Measurements from ENCODE around the gene SAFB. TPM values are rescaled to one million over a fixed set of nuclear protein-coding genes. Genes with fewer than 3 reads are reported as not detected.

SAFB gene
- total RNA-seq, 1 experiment from 2014 or later = 53.0 TPM

DNA sequence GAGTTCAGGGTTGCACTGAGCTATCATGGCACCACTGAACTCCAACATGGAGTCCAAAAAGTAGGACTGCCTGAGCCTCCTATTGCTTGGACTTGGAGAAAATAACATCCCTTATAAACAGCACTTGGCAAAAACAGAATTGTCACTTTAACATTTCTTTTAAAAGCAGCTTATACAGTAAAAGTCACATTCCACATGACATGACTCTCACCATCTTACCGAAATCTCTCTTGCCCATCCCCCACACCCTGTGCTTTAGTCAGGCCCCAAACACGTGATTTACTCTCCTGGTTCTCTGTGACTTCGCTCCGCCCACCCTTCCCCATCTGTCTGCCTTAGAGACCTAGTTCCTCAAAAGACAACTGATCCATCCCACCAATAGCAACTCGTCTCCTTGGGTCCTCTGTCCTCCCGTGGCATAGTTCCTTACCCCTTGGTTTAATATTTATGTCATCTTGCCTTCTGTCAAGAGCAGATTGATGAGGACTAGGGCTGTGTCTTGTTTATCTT is 4.6 kb downstream of the SAFB start:
- H3K79me2 ChIP-seq (ENCODE audit: low read length) = peaks cover 96% of the 10 kb centered on the region
- H3K27me3 ChIP-seq (ENCODE audit: low read length) = no peaks in the 10 kb centered on the region
- no peak overlapping the region for H3K9ac ChIP-seq (ENCODE audit: low read length)
- no peak overlapping the region for H3K27ac ChIP-seq (ENCODE audit: low read length)
- H3K4me2 ChIP-seq (ENCODE audit: low read depth, low read length, poor library complexity, severe bottlenecking) = peak overlapping the region; percentile 6
- H3K9me3 ChIP-seq (ENCODE audit: low read length) = no peaks in the 10 kb centered on the region
- H3K36me3 ChIP-seq (ENCODE audit: insufficient read depth, low read length) = peaks cover 59% of the 10 kb centered on the region
- no peak overlapping the region for H2AFZ ChIP-seq (ENCODE audit: low read length)
- no peak overlapping the region for H3K4me3 ChIP-seq (ENCODE audit: low read length)
- peaks cover 82% of the 10 kb centered on the region for H4K20me1 ChIP-seq (ENCODE audit: insufficient read depth, low read depth, low read length)
- no peaks in the 10 kb centered on the region for H3K9me2 ChIP-seq (replicated peaks; ENCODE audit: insufficient read depth, low read length)
- H3K4me1 ChIP-seq (ENCODE audit: low read length) = peaks cover 44% of the 10 kb centered on the region
- DNase-seq = peak; percentile 88

- no peak overlapping the region for H2AFZ ChIP-seq (ENCODE audit: low read length)
- H3K4me3 ChIP-seq (ENCODE audit: low read length) = no peak overlapping the region
- H3K4me2 ChIP-seq (ENCODE audit: low read depth, low read length, poor library complexity, severe bottlenecking) = no peak overlapping the region
- H3K9me3 ChIP-seq (ENCODE audit: low read length) = no peaks in the 10 kb centered on the region
- no peak overlapping the region for H3K27ac ChIP-seq (ENCODE audit: low read length)
- peaks cover 98% of the 10 kb centered on the region for H3K79me2 ChIP-seq (ENCODE audit: low read length)
- H4K20me1 ChIP-seq (ENCODE audit: insufficient read depth, low read depth, low read length) = peaks cover 92% of the 10 kb centered on the region
- peaks cover 67% of the 10 kb centered on the region for H3K36me3 ChIP-seq (ENCODE audit: insufficient read depth, low read length)
- H3K9ac ChIP-seq (ENCODE audit: low read length) = no peak overlapping the region
- H3K27me3 ChIP-seq (ENCODE audit: low read length) = no peaks in the 10 kb centered on the region
- no peaks in the 10 kb centered on the region for H3K9me2 ChIP-seq (replicated peaks; ENCODE audit: insufficient read depth, low read length)
- peaks cover 44% of the 10 kb centered on the region for H3K4me1 ChIP-seq (ENCODE audit: low read length)
- DNase-seq = no peak
Measured at GRCh38 chr19:5628461-5628860, 5.6 kb downstream of the SAFB start.

DNA sequence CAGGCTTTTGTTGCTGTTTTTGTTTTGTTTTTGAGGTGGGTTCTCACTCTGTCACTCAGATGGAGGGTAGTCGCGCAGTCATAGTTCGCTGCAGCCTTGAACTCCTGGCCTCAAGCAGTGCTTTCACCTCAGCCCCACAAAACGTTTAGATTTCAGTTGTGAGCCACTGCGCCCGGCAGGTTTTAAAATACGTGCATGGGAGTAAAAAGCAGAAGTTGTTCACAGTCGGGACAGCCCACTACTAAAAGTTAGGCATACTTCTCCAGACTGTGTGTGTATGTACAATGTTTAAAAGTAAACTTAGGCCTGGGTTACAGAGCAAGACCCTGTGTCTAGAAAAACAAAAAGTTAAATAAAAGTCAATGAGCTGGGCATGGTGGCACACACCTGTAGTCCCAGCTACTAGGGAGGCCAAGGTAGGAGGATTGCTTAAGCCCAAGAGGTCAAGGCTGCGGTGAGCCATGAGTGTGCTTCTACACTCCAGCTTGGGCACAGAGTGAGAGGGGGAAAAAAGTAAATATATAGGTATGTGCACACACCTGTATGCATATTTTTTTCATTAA is 6.1 kb downstream of the SAFB start:
- Histone ChIP-seq H3K4me2 (ENCODE audit: low read depth, low read length, poor library complexity, severe bottlenecking) (no peak overlapping the region), H4K20me1 (ENCODE audit: insufficient read depth, low read depth, low read length) (peaks cover 90% of the 10 kb centered on the region), H3K79me2 (ENCODE audit: low read length) (peaks cover 98% of the 10 kb centered on the region), H3K9me2 (replicated peaks; ENCODE audit: insufficient read depth, low read length) (no peaks in the 10 kb centered on the region), H3K27ac (ENCODE audit: low read length) (no peak overlapping the region), H3K27me3 (ENCODE audit: low read length) (no peaks in the 10 kb centered on the region), H3K9me3 (ENCODE audit: low read length) (no peaks in the 10 kb centered on the region), H3K36me3 (ENCODE audit: insufficient read depth, low read length) (peaks cover 70% of the 10 kb centered on the region), H3K4me3 (ENCODE audit: low read length) (no peak overlapping the region), H2AFZ (ENCODE audit: low read length) (no peak overlapping the region), H3K4me1 (ENCODE audit: low read length) (peaks cover 44% of the 10 kb centered on the region), H3K9ac (ENCODE audit: low read length) (no peak overlapping the region)
- no peak for DNase-seq

DNA sequence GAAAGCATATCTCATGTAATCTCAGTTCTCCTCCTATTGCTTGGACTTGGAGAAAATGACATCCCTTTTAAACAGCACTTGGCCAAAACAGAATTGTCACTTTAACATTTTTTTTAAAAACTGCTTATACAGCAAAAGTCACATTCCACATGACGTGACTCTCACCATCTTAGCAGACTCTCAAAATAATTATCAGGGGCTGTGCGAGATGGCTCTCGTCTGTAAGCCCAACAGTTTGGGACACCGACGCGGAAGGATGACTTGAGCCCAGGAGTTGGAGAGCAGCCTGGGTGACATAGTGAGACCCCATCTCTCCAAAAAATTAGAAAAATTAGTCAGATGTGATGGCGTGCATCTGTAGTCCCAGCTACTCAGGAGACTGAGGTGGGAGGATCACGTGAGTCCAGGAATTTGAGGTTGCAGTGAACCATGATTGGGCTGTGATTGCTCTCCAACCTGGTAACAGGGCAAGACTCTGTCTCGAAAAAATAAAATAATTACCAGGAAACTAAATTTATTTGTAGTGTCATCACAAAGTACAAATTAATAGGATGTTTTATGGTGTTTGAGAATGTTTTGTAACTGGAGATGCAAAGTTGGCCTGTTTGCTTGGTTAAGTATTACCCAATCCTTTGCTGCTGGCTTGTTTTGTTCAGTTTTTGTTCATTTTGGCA is 8.8 kb downstream of the SAFB start:
- Histone ChIP-seq H3K9me2 (replicated peaks; ENCODE audit: insufficient read depth, low read length) (no peaks in the 10 kb centered on the region), H3K79me2 (ENCODE audit: low read length) (peaks cover 98% of the 10 kb centered on the region), H3K9ac (ENCODE audit: low read length) (no peak overlapping the region), H3K27me3 (ENCODE audit: low read length) (no peaks in the 10 kb centered on the region), H2AFZ (ENCODE audit: low read length) (no peak overlapping the region), H3K4me1 (ENCODE audit: low read length) (peaks cover 31% of the 10 kb centered on the region), H4K20me1 (ENCODE audit: insufficient read depth, low read depth, low read length) (peaks cover 89% of the 10 kb centered on the region), H3K4me2 (ENCODE audit: low read depth, low read length, poor library complexity, severe bottlenecking) (no peak overlapping the region), H3K36me3 (ENCODE audit: insufficient read depth, low read length) (peaks cover 67% of the 10 kb centered on the region), H3K27ac (ENCODE audit: low read length) (no peak overlapping the region), H3K9me3 (ENCODE audit: low read length) (no peaks in the 10 kb centered on the region), H3K4me3 (ENCODE audit: low read length) (no peak overlapping the region)
- DNase-seq = no peak

- Histone ChIP-seq H2AFZ (ENCODE audit: low read length) (no peak overlapping the region), H3K9me3 (ENCODE audit: low read length) (no peaks in the 10 kb centered on the region), H3K4me1 (ENCODE audit: low read length) (peaks cover 26% of the 10 kb centered on the region), H3K4me2 (ENCODE audit: low read depth, low read length, poor library complexity, severe bottlenecking) (no peak overlapping the region), H3K79me2 (ENCODE audit: low read length) (peaks cover 98% of the 10 kb centered on the region), H3K4me3 (ENCODE audit: low read length) (no peak overlapping the region), H3K27ac (ENCODE audit: low read length) (no peak overlapping the region), H3K9me2 (replicated peaks; ENCODE audit: insufficient read depth, low read length) (no peaks in the 10 kb centered on the region), H4K20me1 (ENCODE audit: insufficient read depth, low read depth, low read length) (peaks cover 84% of the 10 kb centered on the region), H3K27me3 (ENCODE audit: low read length) (no peaks in the 10 kb centered on the region), H3K36me3 (ENCODE audit: insufficient read depth, low read length) (peaks cover 62% of the 10 kb centered on the region), H3K9ac (ENCODE audit: low read length) (no peak overlapping the region)
- DNase-seq = no peak
Measured at GRCh38 chr19:5632241-5632612, 9.3 kb downstream of the SAFB start.

GRCh38 chr19:5632657-5633056 is 9.8 kb downstream of the SAFB start:
- Histone ChIP-seq H4K20me1 (ENCODE audit: insufficient read depth, low read depth, low read length) (peaks cover 84% of the 10 kb centered on the region), H3K4me2 (ENCODE audit: low read depth, low read length, poor library complexity, severe bottlenecking) (no peak overlapping the region), H3K36me3 (ENCODE audit: insufficient read depth, low read length) (peaks cover 58% of the 10 kb centered on the region), H3K4me1 (ENCODE audit: low read length) (peaks cover 26% of the 10 kb centered on the region), H3K27me3 (ENCODE audit: low read length) (no peaks in the 10 kb centered on the region), H3K27ac (ENCODE audit: low read length) (no peak overlapping the region), H3K9me2 (replicated peaks; ENCODE audit: insufficient read depth, low read length) (no peaks in the 10 kb centered on the region), H2AFZ (ENCODE audit: low read length) (no peak overlapping the region), H3K9ac (ENCODE audit: low read length) (no peak overlapping the region), H3K9me3 (ENCODE audit: low read length) (no peaks in the 10 kb centered on the region), H3K4me3 (ENCODE audit: low read length) (no peak overlapping the region), H3K79me2 (ENCODE audit: low read length) (peaks cover 98% of the 10 kb centered on the region)
- no peak for DNase-seq

DNA sequence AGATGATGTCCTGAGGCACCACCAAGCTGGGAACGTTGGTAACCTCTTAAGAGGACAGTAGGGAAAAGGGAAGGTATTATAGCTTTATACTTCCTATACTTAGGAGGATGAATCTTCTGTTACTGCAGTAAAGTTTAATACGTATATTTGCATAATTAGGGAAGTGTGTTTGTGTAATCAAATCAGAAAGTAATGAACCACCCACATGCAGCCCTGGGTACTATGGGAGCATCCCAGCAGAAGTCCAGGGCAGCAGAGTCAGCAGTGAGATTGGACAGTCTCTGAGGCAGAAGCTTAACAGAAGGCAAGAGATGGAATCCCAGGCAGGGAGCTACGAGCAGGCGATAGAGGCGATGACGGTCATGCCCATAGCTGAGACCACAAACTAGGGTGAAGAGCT is 12.5 kb downstream of the SAFB start:
- H3K36me3 ChIP-seq (ENCODE audit: insufficient read depth, low read length) = peaks cover 37% of the 10 kb centered on the region

GRCh38 chr19:5637971-5638370 is 15.1 kb downstream of the SAFB start:
- Histone ChIP-seq H3K27me3 (ENCODE audit: low read length) (no peaks in the 10 kb centered on the region), H3K4me3 (ENCODE audit: low read length) (no peak overlapping the region), H3K79me2 (ENCODE audit: low read length) (peaks cover 97% of the 10 kb centered on the region), H3K9me2 (replicated peaks; ENCODE audit: insufficient read depth, low read length) (no peaks in the 10 kb centered on the region), H3K4me1 (ENCODE audit: low read length) (peaks cover 20% of the 10 kb centered on the region), H3K9me3 (ENCODE audit: low read length) (no peaks in the 10 kb centered on the region), H3K9ac (ENCODE audit: low read length) (no peak overlapping the region), H4K20me1 (ENCODE audit: insufficient read depth, low read depth, low read length) (peaks cover 73% of the 10 kb centered on the region), H3K27ac (ENCODE audit: low read length) (no peak overlapping the region), H2AFZ (ENCODE audit: low read length) (no peak overlapping the region), H3K4me2 (ENCODE audit: low read depth, low read length, poor library complexity, severe bottlenecking) (no peak overlapping the region), H3K36me3 (ENCODE audit: insufficient read depth, low read length) (peaks cover 42% of the 10 kb centered on the region)
- no peak for DNase-seq

More for the DNA sequence above, 12.5 kb downstream of the SAFB start:
- Histone ChIP-seq H3K9me3 (ENCODE audit: low read length) (no peaks in the 10 kb centered on the region), H3K4me3 (ENCODE audit: low read length) (no peak overlapping the region), H3K79me2 (ENCODE audit: low read length) (peaks cover 97% of the 10 kb centered on the region), H3K9me2 (replicated peaks; ENCODE audit: insufficient read depth, low read length) (no peaks in the 10 kb centered on the region), H2AFZ (ENCODE audit: low read length) (no peak overlapping the region), H4K20me1 (ENCODE audit: insufficient read depth, low read depth, low read length) (peaks cover 70% of the 10 kb centered on the region), H3K27ac (ENCODE audit: low read length) (no peak overlapping the region), H3K27me3 (ENCODE audit: low read length) (no peaks in the 10 kb centered on the region), H3K9ac (ENCODE audit: low read length) (no peak overlapping the region), H3K4me1 (ENCODE audit: low read length) (peaks cover 20% of the 10 kb centered on the region), H3K4me2 (ENCODE audit: low read depth, low read length, poor library complexity, severe bottlenecking) (no peak overlapping the region)
- DNase-seq = no peak
